NCI-H345 treated with DMSO at 0.1 percent for 48 hours (cell line): ENCODE data around the gene CPSF6.
"Not testable (repeated sequence)": the region's sequence is repeated elsewhere in the genome, so short reads cannot be mapped to it uniquely, and the experiment has no call there.

ENCODE experiments used
- DNase-seq: peaks from one replicate; lab custom pipeline; 2025; ENCODE audit not compliant: unreplicated experiment; lab: John Stamatoyannopoulos, UW

CPSF6 gene

GRCh38 chr12:69258655-69259054, 19.3 kb downstream of the CPSF6 start:
- no peak for DNase-seq

GRCh38 chr12:69262264-69262974, 23.1 kb downstream of the CPSF6 start:
- no peak for DNase-seq

- no peak for DNase-seq
These were observed 25.8 kb downstream of the CPSF6 start for GRCh38 chr12:69265205-69265604.

GRCh38 chr12:69265633-69266032, 26.3 kb downstream of the CPSF6 start:
- not testable (repeated sequence) for DNase-seq

GRCh38 chr12:69266036-69266635, 26.8 kb downstream of the CPSF6 start:
- DNase-seq: no peak

GRCh38 chr12:69269736-69270135, 30.4 kb downstream of the CPSF6 start:
- DNase-seq: no peak

- no peak for DNase-seq
These were observed 33.1 kb downstream of the CPSF6 start for GRCh38 chr12:69272511-69272910.

- no peak for DNase-seq
These were observed 35.5 kb downstream of the CPSF6 start for GRCh38 chr12:69274861-69275260.

GRCh38 chr12:69275471-69275891, 36.1 kb downstream of the CPSF6 start:
- DNase-seq: no peak

GRCh38 chr12:69278814-69279782, 39.7 kb downstream of the CPSF6 start:
- no peak for DNase-seq

- no peak for DNase-seq
These were observed 44.8 kb downstream of the CPSF6 start for GRCh38 chr12:69284131-69284530.

- no peak for DNase-seq
These were observed 48.2 kb downstream of the CPSF6 start for GRCh38 chr12:69287556-69287955.

- DNase-seq: peak; percentile 64
These were observed 51.3 kb downstream of the CPSF6 start for GRCh38 chr12:69290545-69291277.

GRCh38 chr12:69291278-69291593, 51.9 kb downstream of the CPSF6 start:
- no peak for DNase-seq

- DNase-seq: no peak
These were observed 58.8 kb downstream of the CPSF6 start for GRCh38 chr12:69298133-69298532.

GRCh38 chr12:69298947-69299346, 59.6 kb downstream of the CPSF6 start:
- DNase-seq: no peak

- DNase-seq: no peak
These were observed 64.9 kb downstream of the CPSF6 start for GRCh38 chr12:69304284-69304683.

- no peak for DNase-seq
These were observed 70.1 kb downstream of the CPSF6 start for GRCh38 chr12:69309461-69309860.

- DNase-seq: no peak
These were observed 73.8 kb downstream of the CPSF6 start for GRCh38 chr12:69313209-69313608.

- DNase-seq: not testable (repeated sequence)
These were observed 77.4 kb downstream of the CPSF6 start for GRCh38 chr12:69316784-69317183.

- DNase-seq: not testable (repeated sequence)
These were observed 77.9 kb downstream of the CPSF6 start for GRCh38 chr12:69317233-69317632.
